ENCODE measurements around the gene CEP131.

GRCh38 chr17:81208651-81209050 is 14.1 kb downstream of the CEP131 start:
- TF ChIP-seq CTCF (IDR thresholded peaks at IDR 0.05; ENCODE audit: insufficient read depth, low read length, poor library complexity, severe bottlenecking) = no peak
- TF ChIP-seq EZH2phosphoT487 (conservative IDR thresholded peaks at IDR 0.05; ENCODE audit: low read length) = no peak

Data from SU-DHL-6 (cell line).